ACHN (cell line): Measurements from ENCODE around the gene TRA2B.
"Not testable (repeated sequence)": the region's sequence is repeated elsewhere in the genome, so short reads cannot be mapped to it uniquely, and the experiment has no call there.

Experiments used
- DNase-seq: peaks from one replicate; pipeline ENCODE4 v3.0.0-alpha.2; 2015
- in situ Hi-C: cut with HindIII; loops from 2 replicates; pipeline ENCODE4 v1.10.0; 2017; ENCODE audit warnings: low sequenced_read_pairs, low pct_ligation_motif_present, low pct_unique_long_range_greater_than_20kb

Gene TRA2B

GRCh38 chr3:185910322-185911075 is 27.3 kb downstream of the TRA2B start:
- in situ Hi-C loops: not testable (repeated sequence)

GRCh38 chr3:185909913-185910312 is 27.9 kb downstream of the TRA2B start:
- in situ Hi-C loops, DNase-seq: not testable (repeated sequence)

More at GRCh38 chr3:185910322-185911075, 27.3 kb downstream of the TRA2B start:
- not testable (repeated sequence) for DNase-seq

GRCh38 chr3:185900228-185900627 is 37.6 kb downstream of the TRA2B start:
- in situ Hi-C loops: no loop called here
- peak; percentile 91 for DNase-seq

GRCh38 chr3:185896636-185897035 is 41.2 kb downstream of the TRA2B start:
- in situ Hi-C loops: no loop called here
- no peak for DNase-seq

GRCh38 chr3:185887066-185887465 is 50.7 kb downstream of the TRA2B start:
- in situ Hi-C loops: no loop called here
- no peak for DNase-seq

- in situ Hi-C loops: no loop called here
- DNase-seq: no peak
Measured at GRCh38 chr3:185884641-185885040, 53.2 kb downstream of the TRA2B start.

- no peak for DNase-seq
- in situ Hi-C loops: no loop called here
Measured at GRCh38 chr3:185881926-185882325, 55.9 kb downstream of the TRA2B start.

- no peak for DNase-seq
- in situ Hi-C loops: no loop called here
Measured at GRCh38 chr3:185880600-185880999, 57.2 kb downstream of the TRA2B start.

GRCh38 chr3:185878920-185879319 is 58.9 kb downstream of the TRA2B start:
- no peak for DNase-seq
- in situ Hi-C loops: no loop called here

GRCh38 chr3:185874119-185874518 is 63.7 kb downstream of the TRA2B start:
- in situ Hi-C loops: no loop called here
- DNase-seq: no peak

- in situ Hi-C loops: no loop called here
- no peak for DNase-seq
Measured at GRCh38 chr3:185867650-185868049, 70.2 kb downstream of the TRA2B start.

- no peak for DNase-seq
- in situ Hi-C loops: no loop called here
Measured at GRCh38 chr3:185866995-185867394, 70.8 kb downstream of the TRA2B start.

GRCh38 chr3:185866555-185866954 is 71.3 kb downstream of the TRA2B start:
- DNase-seq: no peak
- in situ Hi-C loops: no loop called here
